Measurements from ENCODE around the gene PRKAA1. TPM values are rescaled to one million over a fixed set of nuclear protein-coding genes. Genes with fewer than 3 reads are reported as not detected.

Gene PRKAA1
- total and polyA plus RNA-seq, 2 of the 13 experiments (the other 11 are each of a cell fraction or from before 2014, with no cell fraction given): 36.6 to 58.0 TPM

DNA sequence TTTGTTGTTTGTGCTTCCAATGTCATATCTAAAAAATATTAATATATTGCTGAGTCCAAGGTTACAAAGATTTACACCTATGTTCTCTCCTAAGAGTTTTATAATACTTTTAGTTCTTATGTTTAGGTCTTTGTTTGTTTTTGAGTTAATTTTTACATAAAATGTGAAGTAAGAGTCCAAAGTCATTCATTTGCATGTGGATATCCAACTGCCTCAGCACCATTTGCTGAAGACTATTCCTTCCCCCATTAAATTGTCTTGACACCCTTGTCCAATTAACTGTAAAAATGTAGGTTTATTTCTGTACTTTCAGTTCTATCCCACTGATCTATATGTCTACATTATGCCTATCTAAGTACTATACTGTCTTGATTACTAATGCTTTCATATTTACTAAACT, 78.1 kb downstream of the PRKAA1 start (continued):
- TF ChIP-seq, protein P1, sequence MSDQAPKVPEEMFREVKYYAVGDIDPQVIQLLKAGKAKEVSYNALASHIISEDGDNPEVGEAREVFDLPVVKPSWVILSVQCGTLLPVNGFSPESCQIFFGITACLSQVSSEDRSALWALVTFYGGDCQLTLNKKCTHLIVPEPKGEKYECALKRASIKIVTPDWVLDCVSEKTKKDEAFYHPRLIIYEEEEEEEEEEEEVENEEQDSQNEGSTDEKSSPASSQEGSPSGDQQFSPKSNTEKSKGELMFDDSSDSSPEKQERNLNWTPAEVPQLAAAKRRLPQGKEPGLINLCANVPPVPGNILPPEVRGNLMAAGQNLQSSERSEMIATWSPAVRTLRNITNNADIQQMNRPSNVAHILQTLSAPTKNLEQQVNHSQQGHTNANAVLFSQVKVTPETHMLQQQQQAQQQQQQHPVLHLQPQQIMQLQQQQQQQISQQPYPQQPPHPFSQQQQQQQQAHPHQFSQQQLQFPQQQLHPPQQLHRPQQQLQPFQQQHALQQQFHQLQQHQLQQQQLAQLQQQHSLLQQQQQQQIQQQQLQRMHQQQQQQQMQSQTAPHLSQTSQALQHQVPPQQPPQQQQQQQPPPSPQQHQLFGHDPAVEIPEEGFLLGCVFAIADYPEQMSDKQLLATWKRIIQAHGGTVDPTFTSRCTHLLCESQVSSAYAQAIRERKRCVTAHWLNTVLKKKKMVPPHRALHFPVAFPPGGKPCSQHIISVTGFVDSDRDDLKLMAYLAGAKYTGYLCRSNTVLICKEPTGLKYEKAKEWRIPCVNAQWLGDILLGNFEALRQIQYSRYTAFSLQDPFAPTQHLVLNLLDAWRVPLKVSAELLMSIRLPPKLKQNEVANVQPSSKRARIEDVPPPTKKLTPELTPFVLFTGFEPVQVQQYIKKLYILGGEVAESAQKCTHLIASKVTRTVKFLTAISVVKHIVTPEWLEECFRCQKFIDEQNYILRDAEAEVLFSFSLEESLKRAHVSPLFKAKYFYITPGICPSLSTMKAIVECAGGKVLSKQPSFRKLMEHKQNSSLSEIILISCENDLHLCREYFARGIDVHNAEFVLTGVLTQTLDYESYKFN (CRISPR knock-in tag; conservative IDR thresholded peaks at IDR 0.05): 0 out of 2 replicates have a peak, but pooled peaks have one; percentile 21

DNA sequence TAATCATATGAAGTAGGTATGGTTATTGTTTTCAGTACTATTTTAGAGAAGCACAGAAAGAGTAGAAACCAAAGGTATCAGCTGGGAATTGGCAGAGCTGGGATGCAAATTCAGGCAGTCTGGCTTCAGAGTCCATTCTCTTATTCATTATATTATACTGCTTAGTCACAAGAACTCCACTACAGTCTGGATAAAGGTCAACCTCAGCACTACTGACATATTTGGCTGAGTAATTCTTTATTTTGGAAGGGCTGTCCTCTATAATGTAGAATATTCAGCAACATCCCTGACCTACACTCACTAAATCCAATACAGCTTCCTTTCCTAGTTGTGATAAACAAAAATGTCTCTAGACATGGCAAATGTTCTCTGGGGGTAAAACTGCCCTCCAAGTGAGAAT, 80.9 kb downstream of the PRKAA1 start:
- Histone ChIP-seq H3K9me3 (ENCODE audit: low read length) (no peaks in the 10 kb centered on the region), H3K27ac (ENCODE audit: extremely low read length, insufficient read depth, low read length) (no peak overlapping the region), H2AFZ (ENCODE audit: low read length) (no peak overlapping the region), H3K79me2 (ENCODE audit: insufficient read depth, low read length) (no peaks in the 10 kb centered on the region), H3K36me3 (replicated peaks in 1 of 2; ENCODE audit: control insufficient read depth in 1 of 2, insufficient read depth in 2 of 2, low read length in 2 of 2) (peaks cover 0 to 5% of the 10 kb centered on the region in 2 experiments; a peak in 2 of 5 replicates), H4K20me1 (ENCODE audit: insufficient read depth, low read length) (no peaks in the 10 kb centered on the region), H3K4me1 (ENCODE audit: insufficient read depth, low read length) (peaks cover 17% of the 10 kb centered on the region), H3K4me2 (ENCODE audit: low read depth, low read length) (no peak overlapping the region), H3K9ac (ENCODE audit: insufficient read depth, low read depth, low read length) (no peak overlapping the region), H3K4me3 (replicated peaks in 1 of 3; ENCODE audit: insufficient read depth in 1 of 3, low read depth in 2 of 3, low read length in 3 of 3) (no peak overlapping the region), H3K27me3 (ENCODE audit: control insufficient read depth in 1 of 2, insufficient read depth in 2 of 2, low read length in 2 of 2) (no peaks in the 10 kb centered on the region)
- DNase-seq (ENCODE audit: low spot score) (no peak), ATAC-seq (no peak), FAIRE-seq (no peak)
- TF ChIP-seq EZH2 (conservative IDR thresholded peaks at IDR 0.05; ENCODE audit: low read depth, low read length) (no peak), MAFK (conservative IDR thresholded peaks at IDR 0.05 in 1 of 2, IDR thresholded peaks at IDR 0.05 in 1 of 2; ENCODE audit: low read length in 2 of 2) (0 out of 4 replicates have a peak, but pooled peaks of 1 of the 2 experiments have one; percentile 1)
- ChIA-PET POLR2A (no interaction called here), CTCF (ENCODE audit: low intra/inter-chr PET ratio, low total read pairs) (no interaction called here)
- in situ Hi-C loops (cut with HindIII; ENCODE audit: extremely low pct_ligation_motif_present, low pct_unique_long_range_greater_than_20kb) (no loop called here), intact Hi-C loops (cut with micrococcal nuclease; ENCODE audit: unreplicated experiment) (no loop called here)
- no TSS peak for BruUV-seq (replicated peaks)

Data from HepG2 (cell line).